HL-60 (cell line): Measurements from ENCODE around the gene CLSTN2.

Source experiments
- GABPA ChIP-seq: IDR thresholded peaks from 2 replicates; pipeline ENCODE4 v1.6.1; 2012; ENCODE audit warnings: low read depth
- POLR2AphosphoS5 ChIP-seq: IDR thresholded peaks from 2 replicates; pipeline ENCODE4 v1.6.1; 2012; ENCODE audit warnings: low read depth
- SPI1 ChIP-seq: IDR thresholded peaks from 2 replicates; pipeline ENCODE4 v1.6.1; 2012; ENCODE audit warnings: low read depth, mild to moderate bottlenecking, borderline replicate concordance
- TF ChIP-seq, protein P1 (sequence below): IDR thresholded peaks from one replicate; pipeline ENCODE4 v1.5.1; 2011; ENCODE audit warnings: low read length, control low read depth, inconsistent platforms; ENCODE audit not compliant: insufficient read depth
- TF ChIP-seq, protein P2 (sequence below): IDR thresholded peaks from 2 replicates; pipeline ENCODE4 v1.6.1; 2012; ENCODE audit warnings: low read depth; ENCODE audit not compliant: insufficient replicate concordance

DNA sequence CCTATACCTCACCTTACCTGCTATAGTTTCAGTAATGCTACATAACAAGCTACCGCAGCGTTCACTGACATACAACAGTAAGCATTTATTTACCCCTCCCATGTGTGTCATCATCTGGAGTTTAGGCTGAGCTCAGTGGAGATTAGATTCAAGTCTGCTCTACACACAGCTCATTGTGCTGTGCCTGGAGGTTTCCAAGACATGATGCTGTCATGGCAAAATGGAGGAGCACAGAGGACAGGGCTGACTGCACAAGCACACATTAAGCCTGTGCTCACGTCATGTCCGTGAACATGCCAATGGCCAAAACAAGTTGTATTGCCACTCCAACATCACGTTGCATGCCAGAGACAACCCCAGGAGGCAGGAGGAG is 409.1 kb downstream of the CLSTN2 start:
- TF ChIP-seq, protein P1, sequence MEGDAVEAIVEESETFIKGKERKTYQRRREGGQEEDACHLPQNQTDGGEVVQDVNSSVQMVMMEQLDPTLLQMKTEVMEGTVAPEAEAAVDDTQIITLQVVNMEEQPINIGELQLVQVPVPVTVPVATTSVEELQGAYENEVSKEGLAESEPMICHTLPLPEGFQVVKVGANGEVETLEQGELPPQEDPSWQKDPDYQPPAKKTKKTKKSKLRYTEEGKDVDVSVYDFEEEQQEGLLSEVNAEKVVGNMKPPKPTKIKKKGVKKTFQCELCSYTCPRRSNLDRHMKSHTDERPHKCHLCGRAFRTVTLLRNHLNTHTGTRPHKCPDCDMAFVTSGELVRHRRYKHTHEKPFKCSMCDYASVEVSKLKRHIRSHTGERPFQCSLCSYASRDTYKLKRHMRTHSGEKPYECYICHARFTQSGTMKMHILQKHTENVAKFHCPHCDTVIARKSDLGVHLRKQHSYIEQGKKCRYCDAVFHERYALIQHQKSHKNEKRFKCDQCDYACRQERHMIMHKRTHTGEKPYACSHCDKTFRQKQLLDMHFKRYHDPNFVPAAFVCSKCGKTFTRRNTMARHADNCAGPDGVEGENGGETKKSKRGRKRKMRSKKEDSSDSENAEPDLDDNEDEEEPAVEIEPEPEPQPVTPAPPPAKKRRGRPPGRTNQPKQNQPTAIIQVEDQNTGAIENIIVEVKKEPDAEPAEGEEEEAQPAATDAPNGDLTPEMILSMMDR: no peak
- TF ChIP-seq POLR2AphosphoS5: no peak
- TF ChIP-seq SPI1: no peak
- TF ChIP-seq, protein P2, sequence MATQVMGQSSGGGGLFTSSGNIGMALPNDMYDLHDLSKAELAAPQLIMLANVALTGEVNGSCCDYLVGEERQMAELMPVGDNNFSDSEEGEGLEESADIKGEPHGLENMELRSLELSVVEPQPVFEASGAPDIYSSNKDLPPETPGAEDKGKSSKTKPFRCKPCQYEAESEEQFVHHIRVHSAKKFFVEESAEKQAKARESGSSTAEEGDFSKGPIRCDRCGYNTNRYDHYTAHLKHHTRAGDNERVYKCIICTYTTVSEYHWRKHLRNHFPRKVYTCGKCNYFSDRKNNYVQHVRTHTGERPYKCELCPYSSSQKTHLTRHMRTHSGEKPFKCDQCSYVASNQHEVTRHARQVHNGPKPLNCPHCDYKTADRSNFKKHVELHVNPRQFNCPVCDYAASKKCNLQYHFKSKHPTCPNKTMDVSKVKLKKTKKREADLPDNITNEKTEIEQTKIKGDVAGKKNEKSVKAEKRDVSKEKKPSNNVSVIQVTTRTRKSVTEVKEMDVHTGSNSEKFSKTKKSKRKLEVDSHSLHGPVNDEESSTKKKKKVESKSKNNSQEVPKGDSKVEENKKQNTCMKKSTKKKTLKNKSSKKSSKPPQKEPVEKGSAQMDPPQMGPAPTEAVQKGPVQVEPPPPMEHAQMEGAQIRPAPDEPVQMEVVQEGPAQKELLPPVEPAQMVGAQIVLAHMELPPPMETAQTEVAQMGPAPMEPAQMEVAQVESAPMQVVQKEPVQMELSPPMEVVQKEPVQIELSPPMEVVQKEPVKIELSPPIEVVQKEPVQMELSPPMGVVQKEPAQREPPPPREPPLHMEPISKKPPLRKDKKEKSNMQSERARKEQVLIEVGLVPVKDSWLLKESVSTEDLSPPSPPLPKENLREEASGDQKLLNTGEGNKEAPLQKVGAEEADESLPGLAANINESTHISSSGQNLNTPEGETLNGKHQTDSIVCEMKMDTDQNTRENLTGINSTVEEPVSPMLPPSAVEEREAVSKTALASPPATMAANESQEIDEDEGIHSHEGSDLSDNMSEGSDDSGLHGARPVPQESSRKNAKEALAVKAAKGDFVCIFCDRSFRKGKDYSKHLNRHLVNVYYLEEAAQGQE: no peak
- TF ChIP-seq GABPA: no peak
